AG04450 (cell line): ENCODE measurements around the gene UIMC1. TPM values are rescaled to one million over a fixed set of nuclear protein-coding genes. Genes with fewer than 3 reads are reported as not detected.

Experiments
- CTCF ChIA-PET: fragments of 300-600, 350-600 bp; formaldehyde crosslinking; extraction: SDS; loops from one replicate; lab custom pipeline; 2022; ENCODE audit warnings: antibody characterized with exemption, inconsistent platforms; lab: Charles Lee
- POLR2A ChIA-PET: fragments of 350-600 bp; formaldehyde crosslinking; extraction: SDS; loops from one replicate; lab custom pipeline; 2021; ENCODE audit warnings: antibody characterized with exemption, inconsistent platforms; lab: Yijun Ruan, JAX
- DNase-seq: peaks from one replicate; pipeline ENCODE4 v3.0.0-alpha.2; 2011; ENCODE audit warnings: low read depth, low spot score
- H3K27ac ChIP-seq: one replicate; pipeline ENCODE4 v1.5.1; 2012; ENCODE audit warnings: low read depth, low read length, control low read depth
- H3K27me3 ChIP-seq: one replicate; pipeline ENCODE4 v1.6.0; 2012; ENCODE audit warnings: low read length; ENCODE audit not compliant: control insufficient read depth, insufficient read depth
- H3K4me3 ChIP-seq: 2 replicates; pipeline ENCODE4 v1.5.1; 2011; ENCODE audit warnings: mild to moderate bottlenecking, low read depth, low read length, control low read depth
- H3K9me3 ChIP-seq: 2 replicates; pipeline ENCODE4 v1.5.1; 2012; ENCODE audit warnings: low read length; ENCODE audit not compliant: control insufficient read depth, insufficient read depth
- polyA plus RNA-seq: library from polyadenylated mRNA; depleted of rRNA; stranded (reverse); fragments of >200 nt; gene quantifications from 2 replicates; pipeline ENCODE4 v1.2.3, GENCODE V29; 2011
- TF ChIP-seq, protein P1 (sequence below): IDR thresholded peaks from 2 replicates; pipeline ENCODE4 v1.5.1; 2011; ENCODE audit warnings: low read depth, low read length, control low read depth, inconsistent platforms

The UIMC1 gene
- polyA plus RNA-seq, 1 experiment, result 27.8 TPM

DNA sequence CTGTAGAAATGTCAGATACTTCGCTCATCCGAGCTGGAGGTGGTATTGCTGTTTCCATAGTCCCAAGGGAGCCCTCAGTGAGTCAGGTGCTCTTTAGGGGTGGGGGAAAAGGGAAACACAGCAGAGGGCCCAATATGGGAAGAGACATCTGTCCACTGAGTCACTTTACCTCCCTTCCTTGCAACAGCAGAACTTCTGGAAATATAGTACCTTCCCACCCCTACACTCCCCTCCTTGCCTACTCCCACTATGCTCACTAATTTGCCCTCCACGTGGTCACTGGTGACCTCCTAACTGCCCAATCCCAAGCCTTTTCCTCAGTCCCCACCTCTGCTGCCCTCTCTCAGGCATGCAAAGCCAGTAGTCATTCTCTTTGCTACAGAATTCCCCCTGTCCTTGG, 109.3 kb downstream of the UIMC1 start:
- H3K4me3 ChIP-seq, result no peak overlapping the region
- H3K27me3 ChIP-seq, result peaks cover 24% of the 10 kb centered on the region
- ChIA-PET POLR2A (no interaction called here), CTCF (interaction anchor here (1.5 kb wide), 1 partner anchor 237 kb away, joined by 7 read pairs; no protein-coding TSS in a partner anchor)
- no peaks in the 10 kb centered on the region for H3K9me3 ChIP-seq
- H3K27ac ChIP-seq, result no peak overlapping the region
- no peak for DNase-seq
- TF ChIP-seq, protein P1, sequence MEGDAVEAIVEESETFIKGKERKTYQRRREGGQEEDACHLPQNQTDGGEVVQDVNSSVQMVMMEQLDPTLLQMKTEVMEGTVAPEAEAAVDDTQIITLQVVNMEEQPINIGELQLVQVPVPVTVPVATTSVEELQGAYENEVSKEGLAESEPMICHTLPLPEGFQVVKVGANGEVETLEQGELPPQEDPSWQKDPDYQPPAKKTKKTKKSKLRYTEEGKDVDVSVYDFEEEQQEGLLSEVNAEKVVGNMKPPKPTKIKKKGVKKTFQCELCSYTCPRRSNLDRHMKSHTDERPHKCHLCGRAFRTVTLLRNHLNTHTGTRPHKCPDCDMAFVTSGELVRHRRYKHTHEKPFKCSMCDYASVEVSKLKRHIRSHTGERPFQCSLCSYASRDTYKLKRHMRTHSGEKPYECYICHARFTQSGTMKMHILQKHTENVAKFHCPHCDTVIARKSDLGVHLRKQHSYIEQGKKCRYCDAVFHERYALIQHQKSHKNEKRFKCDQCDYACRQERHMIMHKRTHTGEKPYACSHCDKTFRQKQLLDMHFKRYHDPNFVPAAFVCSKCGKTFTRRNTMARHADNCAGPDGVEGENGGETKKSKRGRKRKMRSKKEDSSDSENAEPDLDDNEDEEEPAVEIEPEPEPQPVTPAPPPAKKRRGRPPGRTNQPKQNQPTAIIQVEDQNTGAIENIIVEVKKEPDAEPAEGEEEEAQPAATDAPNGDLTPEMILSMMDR, result no peak

DNA sequence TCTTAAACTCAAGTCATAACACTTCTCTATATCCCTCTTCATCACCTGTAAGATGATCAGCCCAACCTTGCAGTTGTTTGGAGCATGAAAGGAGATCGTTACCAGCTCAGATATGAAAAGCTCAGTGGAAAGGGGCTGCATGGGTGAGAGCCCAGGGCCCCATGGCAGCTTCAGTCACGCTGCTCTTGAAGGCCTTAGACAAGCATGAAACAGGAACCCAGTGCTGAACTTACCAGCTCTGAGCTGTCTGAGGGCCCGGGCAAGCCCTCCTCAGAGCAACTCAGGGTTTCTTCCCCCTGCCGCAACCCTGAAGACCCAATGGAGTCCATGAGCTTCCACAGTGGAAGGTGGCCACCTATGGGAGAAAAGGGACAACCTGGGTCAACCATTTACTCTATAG, 110.7 kb downstream of the UIMC1 start:
- TF ChIP-seq, protein P1, result no peak
- H3K27me3 ChIP-seq, result peaks cover 38% of the 10 kb centered on the region
- no peak overlapping the region for H3K27ac ChIP-seq
- no peak overlapping the region for H3K4me3 ChIP-seq
- ChIA-PET POLR2A (no interaction called here), CTCF (interaction anchor here (1.0 kb wide), 1 partner anchor 235 kb away, joined by 3 read pairs; no protein-coding TSS in a partner anchor)
- DNase-seq, result no peak
- H3K9me3 ChIP-seq, result no peaks in the 10 kb centered on the region

DNA sequence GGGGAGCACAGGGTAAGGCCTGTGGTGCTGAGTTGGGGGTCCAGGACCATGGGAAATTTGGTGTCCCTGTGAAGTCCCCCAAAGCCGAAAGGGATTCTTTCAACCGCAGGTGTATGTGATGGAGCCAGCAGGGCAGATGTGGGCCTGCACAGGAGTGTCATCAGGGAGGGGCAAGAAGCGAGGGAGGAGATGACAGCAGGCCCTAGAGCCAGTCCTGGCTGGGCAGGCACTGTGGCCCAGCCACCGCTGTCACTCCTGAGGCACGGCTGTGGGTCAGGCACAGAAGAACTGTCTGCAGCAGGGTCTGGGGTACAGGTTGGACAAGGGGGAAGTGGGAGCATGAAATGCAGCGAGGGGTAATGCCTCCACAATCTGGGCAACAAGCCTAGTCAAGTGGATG, 112.3 kb downstream of the UIMC1 start:
- TF ChIP-seq, protein P1, result no peak
- no peak overlapping the region for H3K4me3 ChIP-seq
- H3K27me3 ChIP-seq, result peaks cover 38% of the 10 kb centered on the region
- H3K9me3 ChIP-seq, result no peaks in the 10 kb centered on the region
- CTCF ChIA-PET, result no interaction called here
- DNase-seq, result no peak
- no peak overlapping the region for H3K27ac ChIP-seq
- POLR2A ChIA-PET, result no interaction called here

DNA sequence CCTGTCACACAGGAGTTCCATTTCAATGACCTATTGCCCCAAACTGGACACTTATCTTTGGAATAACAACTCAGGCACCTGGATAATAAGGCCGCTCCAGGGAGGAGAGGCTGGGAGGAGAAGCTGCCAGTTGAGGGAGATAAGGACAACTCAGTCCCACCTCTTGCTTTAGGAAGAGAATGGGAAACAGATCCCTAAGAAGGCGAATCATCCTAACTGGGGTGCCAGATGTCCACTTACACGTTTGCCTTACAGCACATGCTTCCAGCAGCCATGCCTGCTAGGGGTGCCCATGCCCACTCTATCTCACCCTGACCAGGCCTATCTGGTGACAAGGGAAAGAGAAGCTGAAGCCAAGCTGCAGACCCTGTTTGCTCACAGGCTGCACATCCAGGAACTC, 113.9 kb downstream of the UIMC1 start:
- H3K27me3 ChIP-seq, result peaks cover 42% of the 10 kb centered on the region
- H3K27ac ChIP-seq, result no peak overlapping the region
- DNase-seq, result no peak
- TF ChIP-seq, protein P1, result no peak
- ChIA-PET POLR2A (no interaction called here), CTCF (no interaction called here)
- H3K9me3 ChIP-seq, result no peaks in the 10 kb centered on the region
- no peak overlapping the region for H3K4me3 ChIP-seq

DNA sequence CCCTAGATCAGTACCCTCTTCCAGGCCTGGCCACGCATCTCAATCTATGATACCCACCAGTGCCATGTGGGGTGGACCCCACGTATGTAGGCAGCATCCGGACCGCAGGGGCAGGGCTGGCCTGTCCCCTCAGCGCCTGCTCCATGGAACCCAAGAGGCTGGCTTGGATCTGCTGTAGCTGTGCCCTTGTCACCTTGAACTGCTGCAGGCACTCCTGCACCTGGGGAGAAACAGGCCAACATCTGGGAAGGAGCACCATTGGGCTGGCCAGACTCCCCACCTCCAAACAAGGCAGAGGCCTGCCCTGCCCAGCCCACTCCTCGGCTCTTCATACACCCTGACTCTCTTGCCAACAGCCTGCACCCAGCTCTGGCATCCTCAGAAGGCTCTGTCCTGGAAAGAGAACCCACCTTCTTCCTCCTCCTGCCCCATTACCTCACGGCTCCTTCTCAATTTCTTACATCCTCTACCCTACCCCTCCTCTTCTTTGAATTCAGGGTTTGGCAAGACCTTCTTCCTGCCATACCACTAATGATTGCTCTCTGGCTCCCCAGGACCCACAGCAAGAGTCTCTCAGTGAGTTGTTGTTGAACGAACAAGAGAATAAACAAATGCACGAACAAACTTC, 115.1 kb downstream of the UIMC1 start:
- POLR2A ChIA-PET, result interaction anchor here (0.5 kb wide), 1 partner anchor 21 kb away, joined by 3 read pairs; no protein-coding TSS in a partner anchor
- CTCF ChIA-PET, result no interaction called here
- TF ChIP-seq, protein P1, result no peak

More for the DNA sequence above, 115.1 kb downstream of the UIMC1 start:
- Histone ChIP-seq H3K9me3 (no peaks in the 10 kb centered on the region), H3K27me3 (peaks cover 37% of the 10 kb centered on the region), H3K4me3 (no peak overlapping the region), H3K27ac (no peak overlapping the region)
- no peak for DNase-seq
